GM20000 (cell line): ENCODE data around the gene MIA3.
A peak's percentile ranks its signal among the peaks of the same experiment; 100 is the strongest.

ENCODE experiments used
- DNase-seq: peaks from one replicate; pipeline ENCODE4 v3.0.0; 2012; ENCODE audit warnings: low spot score
- CTCF ChIP-seq: IDR thresholded peaks from 2 replicates; pipeline ENCODE4 v1.5.1; 2012; ENCODE audit warnings: mild to moderate bottlenecking, control low read depth; ENCODE audit errors: extremely low read depth, missing control alignments

Gene MIA3

GRCh38 chr1:222706815-222707214 is 88.9 kb downstream of the MIA3 start:
- no peak for DNase-seq

GRCh38 chr1:222709700-222710153 is 91.8 kb downstream of the MIA3 start:
- DNase-seq, result no peak
- no peak for TF ChIP-seq CTCF

More at GRCh38 chr1:222706815-222707214, 88.9 kb downstream of the MIA3 start:
- no peak for TF ChIP-seq CTCF

- DNase-seq, result peak; percentile 63
- TF ChIP-seq CTCF, result no peak
Observed at GRCh38 chr1:222711319-222712252, 93.7 kb downstream of the MIA3 start.

GRCh38 chr1:222712253-222713090 is 94.6 kb downstream of the MIA3 start, which contains the start of the genes AIDA and BROX:
AIDA (minus strand) TSS chr1:222712491; CDS start chr1:222712317, 174 bp downstream.
BROX (plus strand) TSS chr1:222712564; CDS start chr1:222715700, 3,136 bp downstream.
- no peak for TF ChIP-seq CTCF

GRCh38 chr1:222713091-222713961 is 95.4 kb downstream of the MIA3 start:
- DNase-seq, result peak; percentile 83
- TF ChIP-seq CTCF, result no peak

More at GRCh38 chr1:222712253-222713090, 94.6 kb downstream of the MIA3 start, which contains the start of the genes AIDA and BROX:
- DNase-seq, result peak; percentile 92

- no peak for DNase-seq
- TF ChIP-seq CTCF, result no peak
Observed at GRCh38 chr1:222716393-222716792, 98.5 kb downstream of the MIA3 start.
